Hippocampal formation (tissue), 2 donors: ENCODE results near the gene TBC1D4.
A peak's percentile ranks its signal among the peaks of the same experiment; 100 is the strongest.

Experiments used
- DNase-seq, 2 donors: peaks; one replicate each; lab custom pipeline; 2025; lab: John Stamatoyannopoulos, UW

Gene TBC1D4

DNA sequence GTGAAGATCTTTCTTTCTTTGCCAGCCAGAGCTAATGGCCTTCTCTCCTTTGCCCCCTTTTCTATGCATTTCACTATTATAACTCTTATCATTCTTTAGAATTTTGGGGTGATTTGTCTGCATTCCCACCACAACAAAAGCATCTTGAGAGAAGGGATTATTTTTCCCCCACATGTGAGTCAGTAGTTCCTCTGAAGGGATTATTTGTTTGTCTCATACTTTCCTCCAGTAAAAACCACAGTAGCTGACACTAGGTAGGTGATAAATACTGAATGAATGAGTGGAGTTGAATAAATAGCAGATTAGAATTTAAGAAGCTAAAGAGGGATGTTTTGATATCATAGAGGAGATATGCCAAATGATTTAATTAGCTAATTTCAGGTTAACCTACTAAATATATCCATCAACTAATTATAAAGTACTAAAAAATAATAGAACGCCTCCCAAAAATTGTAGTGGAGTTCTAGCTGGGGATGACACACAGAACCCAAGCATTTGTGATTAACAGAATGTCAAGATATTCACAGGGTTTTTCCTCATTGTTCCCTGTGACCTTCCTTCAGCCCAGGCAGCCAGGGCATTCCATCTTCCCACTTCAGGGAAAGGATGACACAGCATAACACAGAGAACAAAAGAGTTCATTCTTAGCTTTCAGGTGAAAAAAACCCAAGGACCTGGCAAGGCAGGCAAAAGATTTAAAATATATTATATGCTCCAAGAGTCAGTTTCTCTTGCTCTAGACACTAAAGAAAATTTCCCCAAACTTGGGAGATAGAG lies 3.5 kb upstream of the TBC1D4 start:
- DNase-seq, result no peak

DNA sequence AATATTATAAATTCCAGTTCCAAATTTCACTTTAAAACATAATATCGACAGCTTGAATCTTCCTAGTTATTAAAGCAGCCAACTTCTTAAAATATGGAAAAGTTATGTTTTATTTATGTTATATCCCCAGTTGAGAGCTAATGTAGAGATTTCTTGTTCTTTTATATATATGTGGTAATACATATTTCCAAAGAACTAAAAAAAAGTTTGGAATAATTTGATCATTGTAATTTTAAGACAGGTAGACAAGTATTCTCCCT lies 781 bp upstream of the TBC1D4 start:
- DNase-seq, result no peak

DNA sequence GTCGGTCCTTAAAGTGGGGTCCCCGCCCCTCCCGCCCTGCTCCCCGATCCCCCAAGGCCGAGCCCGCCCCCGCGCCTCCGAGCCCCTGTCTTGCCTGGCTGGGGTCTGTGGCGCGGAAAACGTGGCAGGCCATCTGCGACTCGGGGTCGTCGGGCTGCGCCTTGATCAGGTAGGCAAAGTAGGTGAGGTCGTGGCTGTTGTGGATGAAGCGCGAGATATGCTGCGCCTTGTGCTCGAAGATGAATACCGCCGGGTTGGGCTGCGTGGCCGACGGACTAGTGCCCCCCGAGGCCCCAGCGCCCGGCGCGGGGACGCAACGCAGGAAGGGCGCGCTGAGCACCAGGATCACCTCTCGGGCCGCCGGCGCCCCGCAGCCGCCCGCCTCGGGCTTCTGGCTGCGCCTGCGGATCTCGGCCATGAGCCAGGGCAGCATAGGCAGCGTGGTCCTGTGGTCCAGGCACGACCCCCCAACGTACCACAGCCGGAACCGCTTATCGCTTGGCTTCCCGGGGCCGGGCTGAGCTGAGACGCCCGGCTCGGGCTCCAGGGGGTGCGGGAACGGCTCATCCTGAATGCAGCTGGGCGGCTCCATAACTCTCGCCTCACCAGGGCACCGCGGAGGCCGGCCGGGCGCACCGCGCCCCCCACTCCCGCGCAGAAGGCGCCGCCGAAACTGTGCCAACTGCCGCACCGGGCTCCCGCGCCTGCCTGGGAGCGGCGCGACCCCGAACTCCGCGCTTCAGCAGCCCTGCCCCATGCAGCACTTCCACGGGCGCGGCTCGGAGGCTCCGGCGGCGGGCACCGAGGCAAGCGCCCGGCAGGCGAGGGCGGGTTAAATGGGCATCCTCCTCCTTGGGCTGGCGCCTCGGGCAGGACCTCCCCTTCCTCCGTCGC lies 546 bp downstream of the TBC1D4 start:
- DNase-seq, result peak in 1 of 2 donors; percentile 49

- no peak for DNase-seq
Measured at GRCh38 chr13:75480671-75481175, 1.2 kb downstream of the TBC1D4 start.

- no peak for DNase-seq
Measured at GRCh38 chr13:75479102-75479740, 2.7 kb downstream of the TBC1D4 start.

GRCh38 chr13:75478659-75479058 lies 3.3 kb downstream of the TBC1D4 start:
- DNase-seq, result no peak

DNA sequence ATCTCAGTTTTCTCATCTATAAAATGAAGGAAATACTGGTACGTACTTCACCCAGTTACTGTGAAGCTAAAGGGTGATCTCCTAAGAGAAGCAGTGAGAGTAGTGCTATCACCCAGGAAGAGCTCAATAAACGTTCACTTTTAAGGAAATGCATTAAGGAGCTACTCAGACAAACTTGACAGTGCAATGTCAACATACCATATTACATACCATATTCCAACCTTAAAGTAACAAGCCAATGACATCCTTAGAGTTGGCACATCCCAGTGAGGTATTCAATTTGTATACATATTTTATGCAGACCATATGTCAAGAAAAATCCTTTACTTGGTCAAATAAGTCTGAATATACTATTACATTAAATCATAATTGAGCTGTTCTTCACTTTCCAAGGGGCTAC lies 7.0 kb downstream of the TBC1D4 start:
- DNase-seq, result no peak

GRCh38 chr13:75473468-75473867 lies 8.5 kb downstream of the TBC1D4 start:
- no peak for DNase-seq

DNA sequence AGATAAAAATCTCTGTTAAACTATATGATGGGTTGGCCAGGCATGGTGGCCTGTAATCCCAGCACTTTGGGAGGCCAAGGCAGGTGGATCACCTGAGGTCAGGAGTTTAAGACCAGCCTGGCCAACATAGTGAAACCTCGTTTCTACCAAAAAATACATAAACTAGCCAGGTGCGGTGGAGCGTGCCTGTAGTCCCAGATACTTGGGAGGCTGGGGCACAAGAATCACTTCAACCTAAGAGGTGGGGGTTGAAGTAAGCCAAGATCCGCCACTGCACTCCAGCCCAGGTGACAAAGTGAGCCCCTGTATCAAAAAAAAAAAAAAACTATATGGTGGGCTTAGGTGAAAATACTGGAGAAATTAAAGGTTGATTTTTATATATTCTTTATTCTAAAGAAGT lies 11.3 kb downstream of the TBC1D4 start:
- no peak for DNase-seq

- no peak for DNase-seq
Measured at GRCh38 chr13:75469047-75469446, 12.9 kb downstream of the TBC1D4 start.

DNA sequence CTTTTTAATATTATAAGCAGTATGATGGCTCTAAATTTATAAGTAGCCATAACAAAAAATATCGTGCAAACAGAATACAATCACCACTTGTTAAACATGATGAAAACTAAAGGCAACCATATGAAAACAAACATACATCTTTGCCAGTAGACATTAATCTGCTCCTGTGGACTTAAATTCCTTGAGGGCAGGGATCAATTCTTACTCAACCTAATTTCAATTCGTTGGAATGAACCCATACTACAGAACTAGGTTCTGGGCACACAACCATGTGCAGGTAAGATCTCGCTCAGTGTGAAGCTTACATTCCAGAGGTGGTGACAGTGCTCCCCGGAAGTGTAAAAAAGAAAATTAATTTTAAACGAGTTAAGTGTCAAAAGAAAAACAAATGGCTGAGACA lies 13.4 kb downstream of the TBC1D4 start:
- no peak for DNase-seq

- DNase-seq, result no peak
Measured at GRCh38 chr13:75468098-75468497, 13.9 kb downstream of the TBC1D4 start.

GRCh38 chr13:75467040-75467728 lies 14.8 kb downstream of the TBC1D4 start:
- no peak for DNase-seq

DNA sequence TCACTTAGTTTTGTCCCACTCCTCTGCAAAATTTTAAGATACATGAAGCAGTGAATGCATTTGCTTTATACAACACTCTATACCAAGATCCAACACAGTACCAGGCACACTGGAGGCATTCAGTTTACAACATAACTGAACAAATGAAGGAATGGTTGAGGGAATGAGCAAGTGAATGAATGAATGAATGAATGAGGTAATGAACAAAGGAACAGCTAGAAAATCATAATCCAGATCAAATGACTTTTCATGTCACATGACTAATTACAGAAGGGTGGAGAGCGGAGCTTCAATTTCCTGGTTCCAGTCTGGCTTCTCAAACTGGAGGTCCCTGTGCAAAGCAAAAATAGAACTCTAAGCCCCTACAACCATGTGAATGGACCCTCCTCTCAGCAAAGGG lies 16.7 kb downstream of the TBC1D4 start:
- DNase-seq, result no peak

- no peak for DNase-seq
Measured at GRCh38 chr13:75461314-75461713, 20.7 kb downstream of the TBC1D4 start.

GRCh38 chr13:75460644-75461043 lies 21.3 kb downstream of the TBC1D4 start:
- no peak for DNase-seq

DNA sequence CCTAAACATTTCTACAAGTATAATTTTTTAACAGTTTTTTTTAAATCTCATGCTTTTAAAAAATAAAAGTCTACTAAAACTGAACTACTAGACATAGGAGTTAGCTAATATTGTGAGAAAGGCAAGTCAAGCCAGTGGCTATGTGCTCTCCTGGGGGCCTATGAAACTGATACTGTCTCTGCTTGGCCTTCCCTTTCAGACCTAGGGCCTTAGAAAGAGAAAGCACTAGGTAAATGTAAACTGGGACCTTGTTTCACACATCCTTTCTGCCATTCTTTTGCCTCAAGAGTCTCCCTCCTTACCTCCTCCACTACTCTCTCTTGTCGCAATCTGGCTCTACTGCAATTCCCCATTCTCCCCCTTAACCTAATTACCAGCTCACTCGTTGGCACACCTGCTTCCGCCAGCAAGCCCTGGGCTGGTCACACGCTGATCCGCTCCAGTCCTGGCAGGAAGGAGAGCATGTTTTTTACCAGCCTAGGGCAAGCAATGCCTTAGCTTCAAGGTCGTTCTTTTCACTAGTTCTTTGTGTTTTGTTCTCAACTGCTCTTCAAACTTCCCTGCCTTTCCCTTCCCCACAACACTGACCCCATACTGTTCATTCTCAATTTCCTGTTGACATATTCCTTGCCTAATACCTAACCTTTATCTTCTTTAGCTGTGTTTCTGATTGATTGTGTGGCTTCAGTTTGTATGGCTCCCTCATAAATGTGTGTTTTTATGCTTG lies 23.1 kb downstream of the TBC1D4 start:
- DNase-seq, result no peak

DNA sequence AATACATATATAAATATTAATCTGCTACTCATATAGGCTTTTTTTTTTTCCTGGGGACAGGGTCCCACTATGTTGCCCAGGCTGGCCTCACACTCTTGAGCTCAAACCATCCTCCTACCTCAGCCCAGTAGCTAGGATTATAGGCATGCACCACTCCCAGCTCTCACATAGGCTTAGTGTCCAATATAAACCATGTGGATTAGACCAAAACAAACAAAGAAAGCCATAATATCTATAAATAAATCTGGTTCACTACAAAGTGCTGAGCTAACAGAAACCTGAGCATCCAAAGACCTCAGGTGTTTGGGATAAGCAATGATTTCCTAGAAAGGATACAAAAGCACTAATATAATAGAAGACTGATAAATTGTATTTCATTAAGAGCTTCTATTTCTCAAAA lies 26.0 kb downstream of the TBC1D4 start:
- no peak for DNase-seq

GRCh38 chr13:75454497-75454896 lies 27.5 kb downstream of the TBC1D4 start:
- no peak for DNase-seq

- no peak for DNase-seq
Measured at GRCh38 chr13:75452564-75452963, 29.4 kb downstream of the TBC1D4 start.

GRCh38 chr13:75447493-75447892 lies 34.5 kb downstream of the TBC1D4 start:
- DNase-seq, result no peak
